K562 (cell line): ENCODE results near the gene ITGB2. TPM values are rescaled to one million over a fixed set of nuclear protein-coding genes. Genes with fewer than 3 reads are reported as not detected.

ENCODE experiments used
- BHLHE40 ChIP-seq: IDR thresholded peaks from 2 replicates; pipeline ENCODE4 v1.6.1; 2011; ENCODE audit warnings: low read length, improper control_type of control experiment
- CAMTA2 ChIP-seq: fragments of 250-450 bp; sonication (Bioruptor Pico); conservative IDR thresholded peaks from 2 replicates; pipeline ENCODE4 v1.5.1; 2022
- CHD4 ChIP-seq: fragments of 200-600 bp; sonication (generic); IDR thresholded peaks from 3 replicates; pipeline ENCODE4 v1.6.1; 2012; ENCODE audit warnings: low read depth, mild to moderate bottlenecking, mixed read lengths, low read length, inconsistent platforms; ENCODE audit not compliant: insufficient read depth, insufficient replicate concordance, poor library complexity, severe bottlenecking
- DACH1 ChIP-seq: fragments of 450-650 bp; IDR thresholded peaks from 2 replicates; pipeline ENCODE4 v1.6.1; 2018; ENCODE audit not compliant: partially characterized antibody
- DDX20 ChIP-seq: fragments of 450-650 bp; IDR thresholded peaks from 2 replicates; pipeline ENCODE4 v1.6.1; 2016; ENCODE audit warnings: missing genetic modification characterization, low read depth, mild to moderate bottlenecking, missing compliant biosample characterization, moderate library complexity
- FOXJ3 ChIP-seq: sonication (generic); formaldehyde crosslinking; IDR thresholded peaks from 2 replicates; pipeline ENCODE4 v1.4.0; 2020; ENCODE audit warnings: mild to moderate bottlenecking, missing genetic modification reagents
- MAZ ChIP-seq, 2 experiments: fragments of 450-650 bp in 1 of 2; sonication (generic) in 1 of 2; formaldehyde crosslinking; IDR thresholded peaks in 1 of 2; conservative IDR thresholded peaks in 1 of 2; 2 replicates each; pipeline versions ENCODE4 v1.4.0 to v1.5.0; 2020; ENCODE audit warnings: mild to moderate bottlenecking in 1 of 2, missing genetic modification reagents in 1 of 2
- MBD1 ChIP-seq: fragments of 250-450 bp; sonication (Bioruptor Pico); IDR thresholded peaks from 2 replicates; pipeline ENCODE4 v1.8.0; 2022; ENCODE audit warnings: inconsistent platforms
- NCOA4 ChIP-seq: fragments of 450-650 bp; IDR thresholded peaks from 2 replicates; pipeline ENCODE4 v1.6.1; 2018; ENCODE audit warnings: mild to moderate bottlenecking; ENCODE audit not compliant: partially characterized antibody
- NEUROD1 ChIP-seq: fragments of 150-350 bp; IDR thresholded peaks from 2 replicates; pipeline ENCODE4 v1.6.1; 2014; ENCODE audit warnings: borderline replicate concordance, low read length, low read depth; ENCODE audit not compliant: partially characterized antibody
- NONO ChIP-seq, 2 experiments: fragments of 200-400 bp in 1 of 2; fragments of 450-650 bp in 1 of 2; formaldehyde crosslinking in 1 of 2; IDR thresholded peaks; 2 replicates each; pipeline ENCODE4 v1.6.1; 2017; ENCODE audit warnings: low read depth in 2 of 2, mild to moderate bottlenecking in 2 of 2, moderate library complexity in 2 of 2, low read length in 1 of 2
- NR4A1 ChIP-seq, 2 experiments: fragments of 250-450 bp in 1 of 2; fragments of 450-650 bp in 1 of 2; sonication (Bioruptor Pico) in 1 of 2; IDR thresholded peaks; 2 replicates each; pipeline versions ENCODE4 v1.4.0 to v1.6.1; 2016 to 2020; ENCODE audit warnings: mild to moderate bottlenecking in 2 of 2, missing compliant biosample characterization in 1 of 2, missing genetic modification characterization in 1 of 2, moderate library complexity in 1 of 2
- RAD21 ChIP-seq, 2 experiments: fragments of 250-450 bp in 1 of 2; fragments of 450-650 bp in 1 of 2; sonication (Bioruptor Pico) in 1 of 2; formaldehyde crosslinking in 1 of 2; IDR thresholded peaks in 1 of 2; conservative IDR thresholded peaks in 1 of 2; 2 replicates each; pipeline versions ENCODE4 v1.4.0 to v1.8.0; 2020 to 2022; ENCODE audit warnings: mild to moderate bottlenecking in 2 of 2, moderate library complexity in 1 of 2
- RBM25 ChIP-seq: fragments of 200-400 bp; formaldehyde crosslinking; IDR thresholded peaks from 2 replicates; pipeline ENCODE4 v1.6.1; 2018; ENCODE audit warnings: low read length, low read depth, moderate library complexity; ENCODE audit not compliant: severe bottlenecking
- RNF219 ChIP-seq: fragments of 250-450 bp; sonication (Bioruptor Pico); IDR thresholded peaks from 2 replicates; pipeline ENCODE4 v1.5.0; 2022; ENCODE audit warnings: mild to moderate bottlenecking
- TSC22D4 ChIP-seq: fragments of 450-650 bp; IDR thresholded peaks from 2 replicates; pipeline ENCODE4 v1.6.1; 2016; ENCODE audit warnings: missing genetic modification characterization, missing biosample characterization, control low read depth
- ZFP1 ChIP-seq: fragments of 450-650 bp; formaldehyde crosslinking; IDR thresholded peaks from 2 replicates; pipeline ENCODE4 v1.4.0; 2020; ENCODE audit warnings: mild to moderate bottlenecking, mixed read lengths
- ZNF174 ChIP-seq: fragments of 250-450 bp; sonication (Bioruptor Pico); IDR thresholded peaks from 2 replicates; pipeline ENCODE4 v1.4.0; 2020; ENCODE audit warnings: mild to moderate bottlenecking
- ZNF224 ChIP-seq: sonication (generic); formaldehyde crosslinking; IDR thresholded peaks from 2 replicates; pipeline ENCODE4 v1.8.0; 2022; ENCODE audit warnings: mild to moderate bottlenecking, missing genetic modification reagents
- ZNF347 ChIP-seq: fragments of 450-650 bp; formaldehyde crosslinking; IDR thresholded peaks from 2 replicates; pipeline ENCODE4 v1.4.0; 2020; ENCODE audit warnings: low read depth, mild to moderate bottlenecking, moderate library complexity
- ZNF764 ChIP-seq: fragments of 250-450 bp; sonication (Bioruptor Pico); IDR thresholded peaks from 2 replicates; pipeline ENCODE4 v1.4.0; 2020; ENCODE audit warnings: low read depth, mild to moderate bottlenecking, moderate library complexity
- polyA plus RNA-seq, 8 experiments: library from polyadenylated mRNA; depleted of rRNA in 4 of 8; stranded (reverse) in 5 of 8; unstranded in 3 of 8; fragments of >200 nt; fragmentation: Nextera tagmentation in 2 of 8; fragmentation: Illumina TruSeq in 1 of 8; extraction: Ambion mirVana in 2 of 8; extraction: Trizol in 1 of 8; gene quantifications; 2 replicates each; pipeline versions ENCODE4 v1.2.1 to v1.2.3, GENCODE V29; 2011 to 2014; ENCODE audit warnings: inconsistent platforms in 1 of 8, missing spikeins in 1 of 8
- total RNA-seq, 7 experiments: library from RNA; depleted of rRNA in 6 of 7; stranded (reverse); fragments of >200 nt in 6 of 7; fragmentation: Illumina TruSeq in 2 of 7; extraction: Trizol in 2 of 7; gene quantifications; 2 replicates each; pipeline versions ENCODE4 v1.2.1 to v1.2.3, GENCODE V29; 2011 to 2021; ENCODE audit warnings: low replicate concordance in 1 of 7
- TF ChIP-seq, protein P1 (sequence below): fragments of 250-450 bp; sonication (Bioruptor Pico); IDR thresholded peaks from 2 replicates; pipeline ENCODE4 v1.8.0; 2021; ENCODE audit warnings: borderline replicate concordance, mild to moderate bottlenecking, moderate library complexity; ENCODE audit not compliant: poor library complexity, severe bottlenecking

The ITGB2 gene
- total and polyA plus RNA-seq, 9 of the 15 experiments (the other 6 are each of a cell fraction or from before 2014, with no cell fraction given) = 0.07 to 1.3 (median 0.51) TPM; not detected in 2

DNA sequence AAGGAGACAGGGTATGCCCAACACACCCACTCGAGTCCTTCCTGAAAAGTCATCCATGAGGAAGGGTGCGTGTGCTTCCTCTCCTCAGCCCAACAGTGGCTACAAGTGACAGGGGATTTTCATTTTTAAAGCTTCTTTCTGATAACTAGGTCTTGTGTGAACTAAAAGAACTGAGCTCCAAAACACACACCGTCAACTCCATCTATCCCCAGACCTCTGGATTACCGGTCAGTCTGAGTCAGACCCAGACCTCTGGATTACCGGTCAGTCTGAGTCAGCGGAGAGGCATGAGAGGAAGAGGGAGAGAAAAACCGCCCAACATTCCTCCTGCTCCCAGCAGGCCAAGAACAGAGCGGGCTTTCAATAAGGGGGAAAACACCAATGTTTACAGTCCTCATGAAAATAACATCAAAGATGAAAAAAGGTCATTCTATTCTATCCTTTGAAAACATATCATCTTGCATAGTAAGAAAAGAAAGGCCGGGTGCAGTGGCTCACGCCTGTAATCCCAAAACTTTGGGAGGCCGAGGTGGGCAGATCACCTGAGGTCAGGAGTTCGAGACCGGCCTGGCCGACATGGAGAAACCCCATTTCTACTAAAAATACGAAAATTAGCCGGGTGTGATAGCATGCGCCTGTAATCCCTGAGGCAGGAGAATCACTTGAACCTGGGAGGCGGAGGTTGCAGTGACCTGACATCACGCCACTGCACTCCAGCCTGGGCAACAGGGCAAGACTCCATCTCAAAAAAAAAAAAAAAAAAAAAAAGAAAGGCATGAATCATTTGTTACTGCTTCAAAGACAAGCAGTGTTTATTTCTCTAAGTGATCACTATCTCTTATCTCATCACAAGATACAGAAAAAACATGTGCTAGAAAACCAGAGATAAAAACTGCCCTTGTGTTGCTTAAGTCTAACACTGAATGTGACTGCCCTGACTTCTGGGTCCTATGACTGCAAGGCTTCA, 50.6 kb downstream of the ITGB2 start (continued):
- TF ChIP-seq RNF219 (CRISPR knock-in tag) (no peak), CHD4 (no peak), MAZ (CRISPR knock-in tag; conservative IDR thresholded peaks at IDR 0.05 in 1 of 2, IDR thresholded peaks at IDR 0.05 in 1 of 2) (no peak), ZNF224 (CRISPR knock-in tag) (no peak), DACH1 (no peak), ZNF174 (no peak), RAD21 (CRISPR knock-in tag; conservative IDR thresholded peaks at IDR 0.05 in 1 of 2, IDR thresholded peaks at IDR 0.05 in 1 of 2) (no peak), CAMTA2 (no peak), ZFP1 (CRISPR knock-in tag) (no peak), NR4A1 (CRISPR knock-in tag; IDR thresholded peaks at IDR 0.05) (no peak), NR4A1 (tag; IDR thresholded peaks at IDR 0.05) (no peak), MBD1 (CRISPR knock-in tag) (no peak), FOXJ3 (CRISPR knock-in tag) (no peak), ZNF347 (CRISPR knock-in tag) (no peak), ZNF764 (CRISPR knock-in tag) (no peak), TSC22D4 (tag) (no peak), BHLHE40 (no peak; the same call in 1 of the 2 replicates), DDX20 (tag) (no peak), NEUROD1 (no peak), NCOA4 (no peak), NONO (IDR thresholded peaks at IDR 0.05; ENCODE audit: low read depth in 2 of 2, low read length in 1 of 2) (no peak), RBM25 (no peak)
- TF ChIP-seq, protein P1, sequence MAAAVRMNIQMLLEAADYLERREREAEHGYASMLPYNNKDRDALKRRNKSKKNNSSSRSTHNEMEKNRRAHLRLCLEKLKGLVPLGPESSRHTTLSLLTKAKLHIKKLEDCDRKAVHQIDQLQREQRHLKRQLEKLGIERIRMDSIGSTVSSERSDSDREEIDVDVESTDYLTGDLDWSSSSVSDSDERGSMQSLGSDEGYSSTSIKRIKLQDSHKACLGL = no peak
